Caco-2 (cell line): ENCODE results near the gene HGS. TPM values are rescaled to one million over a fixed set of nuclear protein-coding genes. Genes with fewer than 3 reads are reported as not detected.

Source experiments
- BruUV-seq: library from RNA; stranded (reverse); fragments of 400-500 nt; replicated peaks from 2 replicates; lab custom pipeline; 2021; lab: Mats Ljungman, UMichigan
- CTCF ChIA-PET: fragments of 300-600 bp; sonication (Branson Sonifier 250); formaldehyde crosslinking; loops from one replicate; lab custom pipeline; 2022; ENCODE audit warnings: antibody characterized with exemption; lab: Charles Lee
- POLR2A ChIA-PET: fragments of 300-600 bp; sonication (Branson Sonifier 250); formaldehyde crosslinking; loops from one replicate; lab custom pipeline; 2022; ENCODE audit warnings: antibody characterized with exemption; lab: Charles Lee
- DNase-seq, 2 experiments: peaks; one replicate each; pipeline versions ENCODE4 v3.0.0 to v3.0.0-alpha.2; 2020 to 2022
- H3K27me3 ChIP-seq: replicated peaks from 2 replicates; pipeline ENCODE4 v1.6.0; 2011; ENCODE audit warnings: low read length; ENCODE audit not compliant: control insufficient read depth, insufficient read depth
- H3K36me3 ChIP-seq: 2 replicates; pipeline ENCODE4 v1.5.1; 2011; ENCODE audit warnings: low read length; ENCODE audit not compliant: control insufficient read depth, insufficient read depth
- H3K4me1 ChIP-seq: fragments of 250-450 bp; sonication (Bioruptor Pico); 2 replicates; pipeline ENCODE4 v1.5.1; 2020; ENCODE audit warnings: mild to moderate bottlenecking
- H3K4me3 ChIP-seq: 2 replicates; pipeline ENCODE4 v1.5.1; 2011; ENCODE audit warnings: low read depth, mild to moderate bottlenecking, control low read depth, low read length
- H3K9me3 ChIP-seq: fragments of 250-450 bp; sonication (Bioruptor Pico); 2 replicates; pipeline ENCODE4 v1.5.1; 2020; ENCODE audit warnings: mild to moderate bottlenecking, moderate library complexity
- H3K27ac Mint-ChIP-seq: one replicate; pipeline ENCODE4 v1.8.0; 2022; ENCODE audit warnings: mixed read lengths; ENCODE audit not compliant: unreplicated experiment
- H3K27me3 Mint-ChIP-seq: one replicate; pipeline ENCODE4 v1.8.0; 2022; ENCODE audit warnings: mixed read lengths; ENCODE audit not compliant: insufficient read depth, unreplicated experiment
- H3K36me3 Mint-ChIP-seq: one replicate; pipeline ENCODE4 v1.8.0; 2022; ENCODE audit warnings: mild to moderate bottlenecking, mixed read lengths; ENCODE audit not compliant: insufficient read depth, unreplicated experiment
- H3K4me1 Mint-ChIP-seq: one replicate; pipeline ENCODE4 v1.8.0; 2022; ENCODE audit warnings: low read depth, mixed read lengths; ENCODE audit not compliant: unreplicated experiment
- H3K4me3 Mint-ChIP-seq: one replicate; pipeline ENCODE4 v1.8.0; 2022; ENCODE audit warnings: mild to moderate bottlenecking, moderate library complexity, mixed read lengths; ENCODE audit not compliant: unreplicated experiment
- H3K9me3 Mint-ChIP-seq: one replicate; pipeline ENCODE4 v1.8.0; 2022; ENCODE audit warnings: mixed read lengths; ENCODE audit not compliant: unreplicated experiment
- CTCF ChIP-seq, 2 experiments: fragments of 200-600 bp in 1 of 2; IDR thresholded peaks; 1 replicate in 1 of 2; 2 replicates in 1 of 2; pipeline versions ENCODE4 v1.5.1 to v1.8.0; 2011 to 2022; ENCODE audit warnings: antibody characterized with exemption in 1 of 2, control low read depth in 1 of 2, inconsistent platforms in 1 of 2, low read depth in 1 of 2, low read length in 1 of 2, mild to moderate bottlenecking in 1 of 2, moderate library complexity in 1 of 2; ENCODE audit not compliant: insufficient read depth in 1 of 2, severe bottlenecking in 1 of 2, unreplicated experiment in 1 of 2
- intact Hi-C: fragments of 100-400 bp; cut with micrococcal nuclease; formaldehyde crosslinking; loops from one replicate; pipeline ENCODE4 v1.10.0; 2022; ENCODE audit not compliant: unreplicated experiment
- total RNA-seq: library from RNA; stranded (reverse); gene quantifications from 2 replicates; pipeline ENCODE4 v1.2.3, GENCODE V29; 2022

The HGS gene
- total RNA-seq, 1 experiment from 2014 or later, result 176 TPM

- H3K27ac Mint-ChIP-seq, result no peak overlapping the region
- intact Hi-C loops, result no loop called here
- H3K4me1 Mint-ChIP-seq, result no peaks in the 10 kb centered on the region
- no TSS peak for BruUV-seq
- H3K27me3 ChIP-seq, result no peaks in the 10 kb centered on the region
- peaks cover 60% of the 10 kb centered on the region for H3K36me3 Mint-ChIP-seq
- H3K36me3 ChIP-seq, result peaks cover 7% of the 10 kb centered on the region
- ChIA-PET POLR2A (no interaction called here), CTCF (no interaction called here)
- H3K9me3 ChIP-seq, result no peaks in the 10 kb centered on the region
- 0 out of 2 replicates have a peak, but pooled peaks cover 10% of the 10 kb centered on the region for H3K4me1 ChIP-seq
- TF ChIP-seq CTCF (IDR thresholded peaks at IDR 0.05; ENCODE audit: insufficient read depth in 1 of 2, low read depth in 1 of 2, low read length in 1 of 2, severe bottlenecking in 1 of 2, unreplicated experiment in 1 of 2), result no peak
- no peak for DNase-seq
- H3K27me3 Mint-ChIP-seq, result no peaks in the 10 kb centered on the region
- no peak overlapping the region for H3K4me3 ChIP-seq
- no peak overlapping the region for H3K4me3 Mint-ChIP-seq
- H3K9me3 Mint-ChIP-seq, result no peaks in the 10 kb centered on the region
These were observed 2.8 kb downstream of the HGS start for GRCh38 chr17:81686614-81687013.

- Mint-ChIP-seq H3K4me3 (no peak overlapping the region), H3K4me1 (no peaks in the 10 kb centered on the region), H3K27me3 (no peaks in the 10 kb centered on the region), H3K9me3 (no peaks in the 10 kb centered on the region), H3K27ac (no peak overlapping the region), H3K36me3 (peaks cover 69% of the 10 kb centered on the region)
- BruUV-seq, result no TSS peak
- ChIA-PET CTCF (no interaction called here), POLR2A (interaction anchor here (0.6 kb wide), 1 partner anchor 382 kb away, joined by 3 read pairs; no protein-coding TSS in a partner anchor)
- Histone ChIP-seq H3K36me3 (peaks cover 7% of the 10 kb centered on the region), H3K4me3 (no peak overlapping the region), H3K4me1 (0 out of 2 replicates have a peak, but pooled peaks cover 6% of the 10 kb centered on the region), H3K27me3 (no peaks in the 10 kb centered on the region), H3K9me3 (no peaks in the 10 kb centered on the region)
- TF ChIP-seq CTCF (IDR thresholded peaks at IDR 0.05; ENCODE audit: insufficient read depth in 1 of 2, low read depth in 1 of 2, low read length in 1 of 2, severe bottlenecking in 1 of 2, unreplicated experiment in 1 of 2), result no peak
- no peak for DNase-seq
- intact Hi-C loops, result no loop called here
These were observed 4.1 kb downstream of the HGS start for GRCh38 chr17:81687770-81688541.

- no peak overlapping the region for H3K4me3 ChIP-seq
- Mint-ChIP-seq H3K4me3 (no peak overlapping the region), H3K4me1 (no peaks in the 10 kb centered on the region), H3K27ac (no peak overlapping the region), H3K36me3 (peaks cover 66% of the 10 kb centered on the region), H3K9me3 (no peaks in the 10 kb centered on the region), H3K27me3 (no peaks in the 10 kb centered on the region)
- 0 out of 2 replicates have a peak, but pooled peaks cover 6% of the 10 kb centered on the region for H3K4me1 ChIP-seq
- POLR2A ChIA-PET, result no interaction called here
- intact Hi-C loops, result no loop called here
- no TSS peak for BruUV-seq
- H3K36me3 ChIP-seq, result peaks cover 7% of the 10 kb centered on the region
- H3K27me3 ChIP-seq, result no peaks in the 10 kb centered on the region
- no peaks in the 10 kb centered on the region for H3K9me3 ChIP-seq
- CTCF ChIA-PET, result no interaction called here
- no peak for DNase-seq
- TF ChIP-seq CTCF (IDR thresholded peaks at IDR 0.05; ENCODE audit: insufficient read depth in 1 of 2, low read depth in 1 of 2, low read length in 1 of 2, severe bottlenecking in 1 of 2, unreplicated experiment in 1 of 2), result no peak
These were observed 4.8 kb downstream of the HGS start for GRCh38 chr17:81688616-81689015.
